Camera-type eye (tissue), 1 donor: Measurements from ENCODE around the gene SEPTIN3. TPM values are rescaled to one million over a fixed set of nuclear protein-coding genes. Genes with fewer than 3 reads are reported as not detected.

Experiments used
- total RNA-seq: library from RNA; depleted of rRNA; stranded (reverse); fragments of >200 nt; gene quantifications from one replicate; pipeline ENCODE4 v1.2.3, GENCODE V29; 2014

The SEPTIN3 gene, protein sequence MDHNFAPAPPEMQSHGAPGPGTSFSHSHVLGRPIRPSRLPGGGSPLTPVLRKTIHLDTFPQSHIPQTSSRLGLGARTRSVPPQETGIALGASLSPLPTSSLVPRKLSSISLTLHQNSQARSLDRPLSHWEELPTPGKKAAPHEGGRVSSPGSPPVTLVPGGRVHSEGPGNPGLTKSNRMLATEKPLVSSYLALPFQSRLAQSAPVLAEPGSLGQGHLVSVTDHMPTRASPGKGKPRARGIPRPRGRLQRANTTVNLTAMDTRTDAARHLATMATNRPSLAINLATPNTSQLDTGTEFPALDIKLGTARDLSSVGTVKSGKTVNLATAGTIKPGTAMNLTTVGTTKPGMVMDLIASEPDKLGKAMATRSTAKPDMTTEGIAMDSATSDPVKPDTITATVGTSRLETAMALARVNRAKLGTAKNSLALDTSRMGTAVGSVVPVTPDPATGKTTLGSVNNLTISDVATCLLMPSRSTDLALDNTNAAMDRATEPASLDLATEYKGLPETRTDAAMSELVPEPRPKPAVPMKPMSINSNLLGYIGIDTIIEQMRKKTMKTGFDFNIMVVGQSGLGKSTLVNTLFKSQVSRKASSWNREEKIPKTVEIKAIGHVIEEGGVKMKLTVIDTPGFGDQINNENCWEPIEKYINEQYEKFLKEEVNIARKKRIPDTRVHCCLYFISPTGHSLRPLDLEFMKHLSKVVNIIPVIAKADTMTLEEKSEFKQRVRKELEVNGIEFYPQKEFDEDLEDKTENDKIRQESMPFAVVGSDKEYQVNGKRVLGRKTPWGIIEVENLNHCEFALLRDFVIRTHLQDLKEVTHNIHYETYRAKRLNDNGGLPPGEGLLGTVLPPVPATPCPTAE
- 47.3 TPM for total RNA-seq

DNA sequence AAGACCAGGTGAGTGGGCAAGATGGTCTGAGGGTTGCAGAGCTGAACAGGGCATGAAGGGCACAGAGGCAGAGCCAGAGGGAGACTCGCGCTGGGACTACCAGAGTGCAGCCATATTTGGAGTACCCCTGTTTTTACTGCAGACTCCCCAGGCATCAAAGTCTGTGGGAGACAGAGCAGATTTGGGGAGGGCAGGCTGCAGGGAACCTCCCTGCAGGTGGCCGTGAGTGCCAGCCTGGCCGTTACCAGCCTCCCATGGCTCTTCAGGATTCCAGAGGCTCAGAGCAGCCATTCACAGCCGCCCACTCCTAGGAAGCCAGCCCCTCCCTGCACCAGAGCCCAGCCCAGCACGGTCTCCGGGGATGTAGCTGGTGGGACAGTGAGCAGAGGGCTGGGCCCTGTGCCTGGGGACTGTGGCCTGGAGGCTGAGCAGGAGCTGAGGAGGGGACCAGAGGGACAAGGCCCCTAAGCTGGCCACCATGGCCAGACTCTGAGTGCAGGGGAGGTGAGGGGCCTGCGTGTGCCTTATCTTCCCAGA lies at the start of gene SEPTIN3:
TSS of gene SEPTIN3 (plus strand) at position 334 of the 537 bp plus-strand sequence. CDS start 2,050 bp downstream, outside the sequence.

DNA sequence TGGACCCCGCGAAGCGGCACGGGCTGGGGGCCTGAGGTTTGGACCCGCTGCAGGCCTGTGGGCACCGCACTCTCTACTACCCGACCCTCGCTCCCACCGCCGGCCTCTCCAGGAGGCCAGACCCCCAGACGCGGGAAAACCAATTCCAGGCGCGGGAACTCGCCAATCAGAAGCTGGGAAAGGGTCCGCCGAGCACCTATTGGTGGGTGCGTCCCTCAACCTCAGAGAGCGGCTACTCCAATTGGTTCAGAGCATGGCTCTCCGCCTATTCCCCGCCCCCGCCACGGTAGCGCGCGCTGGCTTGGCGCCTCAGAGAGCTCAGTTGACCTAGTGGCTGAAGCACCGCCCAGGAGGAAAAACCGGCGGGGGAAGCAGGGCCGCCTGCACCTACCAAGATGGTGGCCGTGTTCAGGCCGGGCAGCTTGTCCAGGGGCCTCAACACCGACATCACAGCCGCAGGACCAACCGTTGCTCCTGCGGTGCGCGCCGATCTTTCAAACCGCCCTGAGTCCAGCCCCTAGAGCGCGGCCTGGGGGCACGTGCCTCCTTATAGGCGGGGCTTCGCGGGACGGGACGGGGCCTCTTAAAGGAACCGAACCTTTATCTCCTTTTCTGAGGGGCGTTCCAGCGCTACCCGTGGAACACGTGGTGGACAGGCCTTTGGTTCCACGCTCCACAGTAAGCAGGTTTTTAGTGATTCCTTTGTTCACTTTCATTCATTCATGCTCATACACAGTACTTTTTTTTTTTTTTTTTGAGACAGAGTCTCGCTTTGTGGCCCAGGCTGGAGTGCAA lies 22.4 kb upstream of the SEPTIN3 start, which contains the start of gene CENPM:
TSS of gene CENPM (minus strand) at position 524 of the 795 bp plus-strand sequence. CDS start at position 448, 76 bp downstream.

DNA sequence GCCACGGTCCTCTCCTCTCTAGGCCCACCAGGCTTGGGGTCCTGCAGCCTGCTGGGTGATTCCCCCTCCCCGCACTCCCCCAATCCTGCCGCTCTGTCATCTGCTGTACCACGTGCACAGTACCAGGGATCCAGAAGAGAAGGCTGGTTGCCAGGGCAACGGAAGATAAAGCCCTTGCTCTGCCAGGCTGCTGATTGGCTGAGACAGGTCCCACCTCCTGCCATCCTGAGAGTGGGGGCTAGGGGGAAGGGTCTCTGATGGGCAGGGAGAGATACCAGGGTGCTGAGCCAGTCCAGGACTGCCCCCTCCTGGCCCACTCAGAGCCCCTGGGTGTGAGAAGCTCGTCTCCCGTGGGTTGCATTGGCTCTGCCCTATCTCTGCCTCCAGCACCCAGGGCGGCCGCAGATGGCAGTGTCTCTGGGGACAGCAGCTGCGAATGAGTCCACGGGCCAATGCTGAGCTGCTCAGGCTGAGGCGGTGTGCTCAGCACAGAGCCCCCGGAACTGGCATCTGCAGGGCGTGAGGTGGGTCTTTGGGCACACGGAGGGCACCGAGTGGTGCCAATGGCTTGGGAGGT lies 17.3 kb upstream of the SEPTIN3 start, which contains the start of gene SMIM45:
TSS of gene SMIM45 (plus strand) at position 253 of the 577 bp plus-strand sequence.

DNA sequence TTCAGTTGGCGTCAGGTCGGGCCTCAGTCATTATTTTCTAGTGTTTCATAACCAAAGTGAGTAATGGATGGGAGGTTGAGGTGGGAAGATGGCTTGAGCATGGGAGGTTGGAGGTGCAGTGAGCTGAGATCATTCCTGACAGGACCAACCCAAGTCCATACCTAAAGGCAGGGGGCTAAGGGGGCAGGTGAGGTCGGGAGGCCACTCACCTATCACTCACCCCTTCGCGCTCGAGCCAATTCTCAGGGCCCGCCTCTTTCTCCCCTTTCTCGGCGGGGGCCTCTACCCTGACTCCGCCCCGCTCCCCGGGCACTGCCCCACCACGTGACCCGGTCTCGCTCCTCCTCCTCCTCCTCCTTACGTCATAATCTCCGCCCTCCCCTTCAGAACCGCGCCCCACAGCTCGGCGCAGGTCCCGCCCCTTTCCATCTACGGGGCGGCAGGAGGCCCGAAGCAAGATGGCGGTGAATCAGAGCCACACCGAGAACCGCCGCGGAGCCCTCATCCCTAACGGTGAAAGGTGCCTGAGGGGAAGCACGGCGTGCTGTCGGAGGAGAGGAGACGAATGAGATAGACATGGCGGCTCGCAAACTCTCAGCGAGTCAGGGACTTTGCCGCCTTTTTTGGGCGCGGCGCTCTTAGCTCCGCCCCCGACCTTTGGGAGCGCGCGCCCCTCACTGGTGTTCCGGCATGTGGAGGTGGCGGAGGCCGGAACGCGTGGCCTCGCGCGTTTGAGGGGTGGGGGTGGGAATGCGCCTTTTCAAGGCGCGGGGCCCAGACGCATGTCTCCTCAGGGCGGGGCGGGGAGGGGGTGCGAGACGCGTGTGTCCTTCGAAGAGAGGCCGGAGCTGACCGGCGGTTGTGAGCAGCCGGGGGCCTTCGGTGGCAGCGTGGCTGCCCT lies 29.4 kb downstream of the SEPTIN3 start, which contains the start of gene WBP2NL:
TSS of gene WBP2NL (plus strand) at position 428 of the 901 bp plus-strand sequence. CDS start at position 459, 31 bp downstream.

Other genes starting within 250 kb of the SEPTIN3 start
- gene CCDC134, start 168.8 kb upstream of the SEPTIN3 start, total RNA-seq, result 33.7 TPM
- 67.0 TPM for gene SREBF2, start 136.3 kb upstream of the SEPTIN3 start, total RNA-seq
- 0.55 TPM for gene SHISA8, start 54.4 kb upstream of the SEPTIN3 start, total RNA-seq
- 0.49 TPM for gene TNFRSF13C, start 42.6 kb upstream of the SEPTIN3 start, total RNA-seq
- gene CENPM, start 22.3 kb upstream of the SEPTIN3 start, total RNA-seq, result 11.3 TPM
- gene WBP2NL, start 29.3 kb downstream of the SEPTIN3 start, total RNA-seq, result 8.6 TPM
- gene NAGA, start 101.4 kb downstream of the SEPTIN3 start, total RNA-seq, result 32.5 TPM
- 18.1 TPM for gene PHETA2, start 104.8 kb downstream of the SEPTIN3 start, total RNA-seq
- 19.1 TPM for gene SMDT1, start 110.3 kb downstream of the SEPTIN3 start, total RNA-seq
- gene NDUFA6, start 121.3 kb downstream of the SEPTIN3 start, total RNA-seq, result 62.5 TPM
- gene CYP2D6, start 161.4 kb downstream of the SEPTIN3 start, total RNA-seq, result 3.3 TPM